ENCODE data around the gene SLC48A1.

DNA sequence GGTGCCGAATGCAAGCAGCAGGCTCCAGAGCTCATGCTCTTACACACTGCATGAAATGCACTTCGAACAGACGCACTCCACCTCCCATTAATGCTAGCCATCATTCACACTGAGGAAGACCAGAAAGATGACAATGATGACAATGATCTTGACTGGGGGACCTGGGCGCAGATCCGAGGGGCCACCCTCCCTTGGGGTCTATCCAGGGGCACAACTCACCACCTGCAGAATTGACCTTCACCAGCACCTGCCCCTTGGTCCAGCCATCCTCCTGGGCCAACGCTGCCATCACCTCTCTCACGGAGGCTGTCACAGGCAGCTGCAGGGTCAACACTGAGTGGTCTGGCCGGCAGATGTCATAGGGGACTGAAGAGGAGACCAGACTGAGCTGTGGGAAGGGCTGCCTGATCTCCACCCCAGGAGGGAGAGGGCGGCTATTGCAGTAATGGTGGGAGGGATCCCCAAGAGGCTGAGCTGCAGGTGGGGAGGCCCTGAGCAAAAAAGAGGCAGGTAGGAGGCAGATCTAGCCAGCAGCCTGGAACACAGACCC, 29.7 kb upstream of the SLC48A1 start:
- no peak for TF ChIP-seq POLR2A (IDR thresholded peaks at IDR 0.05)
- TF ChIP-seq CTCF (IDR thresholded peaks at IDR 0.05): no peak
